ENCODE data around the gene RSBN1L. TPM values are rescaled to one million over a fixed set of nuclear protein-coding genes. Genes with fewer than 3 reads are reported as not detected.

The RSBN1L gene
- polyA plus RNA-seq, 1 donor (not counting 4 experiments of a cell fraction or from before 2014, with no cell fraction given): 9.6 TPM

DNA sequence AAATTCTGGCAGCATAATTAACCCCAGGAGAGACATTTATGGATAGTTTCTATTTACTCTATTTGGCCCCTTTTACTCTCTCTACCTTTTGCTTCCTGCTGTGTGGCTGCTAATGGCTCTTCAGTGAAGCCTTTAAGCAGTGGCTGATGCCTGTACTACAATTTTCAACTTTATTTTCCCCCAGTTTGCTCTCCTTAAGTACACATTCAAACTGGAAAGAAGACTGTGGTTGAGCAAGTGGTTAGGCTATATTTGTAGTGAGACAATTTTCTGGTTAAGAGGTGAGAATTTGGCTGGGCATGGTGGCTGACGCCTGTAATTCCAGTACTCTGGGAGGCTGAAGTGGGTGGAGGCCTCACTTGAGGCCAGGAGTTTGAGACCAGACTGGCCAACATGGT, 8.5 kb upstream of the RSBN1L start:
- H3K4me3 ChIP-seq (ENCODE audit: control insufficient read depth in 2 of 3, extremely low read depth in 1 of 3, insufficient read depth in 2 of 3, low read depth in 1 of 3, low read length in 3 of 3): no peak overlapping the region
- peaks cover 3 to 5% of the 10 kb centered on the region in 2 experiments for H3K36me3 ChIP-seq (ENCODE audit: control insufficient read depth in 2 of 2, extremely low read depth in 1 of 2, insufficient read depth in 2 of 2, low read length in 2 of 2)
- no peak for TF ChIP-seq EZH2 (IDR thresholded peaks at IDR 0.05; ENCODE audit: low read length)
- TF ChIP-seq, protein P1, sequence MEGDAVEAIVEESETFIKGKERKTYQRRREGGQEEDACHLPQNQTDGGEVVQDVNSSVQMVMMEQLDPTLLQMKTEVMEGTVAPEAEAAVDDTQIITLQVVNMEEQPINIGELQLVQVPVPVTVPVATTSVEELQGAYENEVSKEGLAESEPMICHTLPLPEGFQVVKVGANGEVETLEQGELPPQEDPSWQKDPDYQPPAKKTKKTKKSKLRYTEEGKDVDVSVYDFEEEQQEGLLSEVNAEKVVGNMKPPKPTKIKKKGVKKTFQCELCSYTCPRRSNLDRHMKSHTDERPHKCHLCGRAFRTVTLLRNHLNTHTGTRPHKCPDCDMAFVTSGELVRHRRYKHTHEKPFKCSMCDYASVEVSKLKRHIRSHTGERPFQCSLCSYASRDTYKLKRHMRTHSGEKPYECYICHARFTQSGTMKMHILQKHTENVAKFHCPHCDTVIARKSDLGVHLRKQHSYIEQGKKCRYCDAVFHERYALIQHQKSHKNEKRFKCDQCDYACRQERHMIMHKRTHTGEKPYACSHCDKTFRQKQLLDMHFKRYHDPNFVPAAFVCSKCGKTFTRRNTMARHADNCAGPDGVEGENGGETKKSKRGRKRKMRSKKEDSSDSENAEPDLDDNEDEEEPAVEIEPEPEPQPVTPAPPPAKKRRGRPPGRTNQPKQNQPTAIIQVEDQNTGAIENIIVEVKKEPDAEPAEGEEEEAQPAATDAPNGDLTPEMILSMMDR (optimal IDR thresholded peaks at IDR 0.05 in 1 of 3, IDR thresholded peaks at IDR 0.05 in 1 of 3, conservative IDR thresholded peaks at IDR 0.05 in 1 of 3; ENCODE audit: extremely low read depth in 1 of 3, insufficient read depth in 2 of 3, low read length in 3 of 3): no peak
- no peak overlapping the region for H3K27ac ChIP-seq (ENCODE audit: control insufficient read depth, insufficient read depth, low read length)
- no peaks in the 10 kb centered on the region for H3K9me3 ChIP-seq (ENCODE audit: control insufficient read depth, low read depth, low read length)
- H3K79me2 ChIP-seq (ENCODE audit: control insufficient read depth, insufficient read depth, low read length): peaks cover 28% of the 10 kb centered on the region
- no peaks in the 10 kb centered on the region for H3K9me1 ChIP-seq (ENCODE audit: control insufficient read depth, extremely low read depth, insufficient read depth, low read length)
- peaks cover 8% of the 10 kb centered on the region for H3K4me1 ChIP-seq (ENCODE audit: control insufficient read depth, extremely low read depth, insufficient read depth, low read length)
- H4K20me1 ChIP-seq (ENCODE audit: control insufficient read depth, extremely low read depth, insufficient read depth, low read length): peaks cover 2% of the 10 kb centered on the region
- H2AFZ ChIP-seq (ENCODE audit: control insufficient read depth, low read length): no peak overlapping the region
- H3K27me3 ChIP-seq (ENCODE audit: control insufficient read depth, extremely low read depth, insufficient read depth, low read length): no peaks in the 10 kb centered on the region
- dilution Hi-C loops (cut with MboI; ENCODE audit: extremely low pct_ligation_motif_present, low sequenced_read_pairs): no loop called here
- DNase-seq (ENCODE audit: low read depth, low spot score): no peak
- no peak overlapping the region for H3K4me2 ChIP-seq (ENCODE audit: control insufficient read depth, extremely low read depth, insufficient read depth, low read depth, low read length)
- FAIRE-seq: no peak
- H3K9ac ChIP-seq (ENCODE audit: control insufficient read depth, extremely low read depth, insufficient read depth, low read length): no peak overlapping the region

GRCh38 chr7:77690289-77690688, 6.0 kb upstream of the RSBN1L start:
- dilution Hi-C loops (cut with MboI; ENCODE audit: extremely low pct_ligation_motif_present, low sequenced_read_pairs): no loop called here
- Histone ChIP-seq H3K79me2 (ENCODE audit: control insufficient read depth, insufficient read depth, low read length) (peaks cover 44% of the 10 kb centered on the region), H2AFZ (ENCODE audit: control insufficient read depth, low read length) (no peak overlapping the region), H3K4me2 (ENCODE audit: control insufficient read depth, extremely low read depth, insufficient read depth, low read depth, low read length) (no peak overlapping the region), H3K36me3 (ENCODE audit: control insufficient read depth in 2 of 2, extremely low read depth in 1 of 2, insufficient read depth in 2 of 2, low read length in 2 of 2) (peaks cover 0 to 2% of the 10 kb centered on the region in 2 experiments), H3K4me1 (ENCODE audit: control insufficient read depth, extremely low read depth, insufficient read depth, low read length) (peaks cover 6% of the 10 kb centered on the region), H3K9me3 (ENCODE audit: control insufficient read depth, low read depth, low read length) (no peaks in the 10 kb centered on the region), H3K27ac (ENCODE audit: control insufficient read depth, insufficient read depth, low read length) (no peak overlapping the region), H3K4me3 (ENCODE audit: control insufficient read depth in 2 of 3, extremely low read depth in 1 of 3, insufficient read depth in 2 of 3, low read depth in 1 of 3, low read length in 3 of 3) (no peak overlapping the region), H3K9ac (ENCODE audit: control insufficient read depth, extremely low read depth, insufficient read depth, low read length) (no peak overlapping the region), H3K9me1 (ENCODE audit: control insufficient read depth, extremely low read depth, insufficient read depth, low read length) (no peaks in the 10 kb centered on the region), H3K27me3 (ENCODE audit: control insufficient read depth, extremely low read depth, insufficient read depth, low read length) (no peaks in the 10 kb centered on the region), H4K20me1 (ENCODE audit: control insufficient read depth, extremely low read depth, insufficient read depth, low read length) (peaks cover 2% of the 10 kb centered on the region)
- TF ChIP-seq, protein P1 (optimal IDR thresholded peaks at IDR 0.05 in 1 of 3, IDR thresholded peaks at IDR 0.05 in 1 of 3, conservative IDR thresholded peaks at IDR 0.05 in 1 of 3; ENCODE audit: extremely low read depth in 1 of 3, insufficient read depth in 2 of 3, low read length in 3 of 3): no peak
- TF ChIP-seq EZH2 (IDR thresholded peaks at IDR 0.05; ENCODE audit: low read length): no peak
- no peak for FAIRE-seq
- no peak for DNase-seq (ENCODE audit: low read depth, low spot score)

All from keratinocyte (primary cell).